DND-41 (cell line): ENCODE data around the gene CPLANE2.

ENCODE experiments used
- ATAC-seq: fragments of 200-7000 bp; cut with Tn5 transposase; 3 replicates; pipeline ENCODE4 v1.9.1; 2021; ENCODE audit warnings: low read depth; ENCODE audit not compliant: insufficient read depth
- DNase-seq: peaks from one replicate; pipeline ENCODE4 v3.0.0-alpha.2; 2020
- H2AFZ ChIP-seq: 2 replicates; pipeline ENCODE4 v1.6.0; 2012; ENCODE audit warnings: low read depth, low read length
- H3K27ac ChIP-seq: 2 replicates; pipeline ENCODE4 v1.5.1; 2012; ENCODE audit warnings: low read length, inconsistent platforms
- H3K27me3 ChIP-seq: fragments of 200-600 bp; sonication (generic); 2 replicates; pipeline ENCODE4 v1.6.0; 2012; ENCODE audit warnings: low read length, mild to moderate bottlenecking, inconsistent platforms; ENCODE audit not compliant: insufficient read depth, poor library complexity
- H3K36me3 ChIP-seq: 2 replicates; pipeline ENCODE4 v1.5.1; 2012; ENCODE audit warnings: low read length, inconsistent platforms; ENCODE audit not compliant: insufficient read depth
- H3K4me1 ChIP-seq: 2 replicates; pipeline ENCODE4 v1.5.1; 2012; ENCODE audit warnings: mild to moderate bottlenecking, low read length; ENCODE audit not compliant: insufficient read depth
- H3K4me2 ChIP-seq: 2 replicates; pipeline ENCODE4 v1.6.0; 2012; ENCODE audit warnings: mild to moderate bottlenecking, moderate library complexity, low read length, inconsistent platforms; ENCODE audit not compliant: insufficient read depth
- H3K4me3 ChIP-seq, 2 experiments: fragments of 200-600 bp in 1 of 2; shearing (Covaris generic) in 1 of 2; 2 replicates each; pipeline ENCODE4 v1.5.1; 2012 to 2016; ENCODE audit warnings: inconsistent platforms in 2 of 2, low read length in 2 of 2, mild to moderate bottlenecking in 2 of 2, low read depth in 1 of 2, moderate library complexity in 1 of 2
- H3K79me2 ChIP-seq: 2 replicates; pipeline ENCODE4 v1.6.0; 2012; ENCODE audit warnings: low read length, inconsistent platforms; ENCODE audit not compliant: insufficient read depth
- H3K9ac ChIP-seq: 2 replicates; pipeline ENCODE4 v1.6.0; 2012; ENCODE audit warnings: low read depth, mild to moderate bottlenecking, inconsistent platforms, low read length, moderate library complexity
- H3K9me3 ChIP-seq: 2 replicates; pipeline ENCODE4 v1.5.1; 2012; ENCODE audit warnings: low read length, moderate library complexity, mild to moderate bottlenecking, inconsistent platforms; ENCODE audit not compliant: insufficient read depth, severe bottlenecking
- H4K20me1 ChIP-seq: 2 replicates; pipeline ENCODE4 v1.6.0; 2012; ENCODE audit warnings: low read length; ENCODE audit not compliant: insufficient read depth
- EZH2 ChIP-seq: IDR thresholded peaks from 3 replicates; pipeline ENCODE4 v1.6.1; 2012; ENCODE audit warnings: borderline replicate concordance, low read depth, mild to moderate bottlenecking, moderate library complexity, low read length, inconsistent platforms; ENCODE audit not compliant: severe bottlenecking
- TF ChIP-seq, protein P1 (sequence below): IDR thresholded peaks from 2 replicates; pipeline ENCODE4 v1.5.1; 2012; ENCODE audit warnings: borderline replicate concordance, low read length, moderate library complexity, mild to moderate bottlenecking; ENCODE audit not compliant: poor library complexity, severe bottlenecking; ENCODE audit errors: extremely low read depth

CPLANE2 gene

DNA sequence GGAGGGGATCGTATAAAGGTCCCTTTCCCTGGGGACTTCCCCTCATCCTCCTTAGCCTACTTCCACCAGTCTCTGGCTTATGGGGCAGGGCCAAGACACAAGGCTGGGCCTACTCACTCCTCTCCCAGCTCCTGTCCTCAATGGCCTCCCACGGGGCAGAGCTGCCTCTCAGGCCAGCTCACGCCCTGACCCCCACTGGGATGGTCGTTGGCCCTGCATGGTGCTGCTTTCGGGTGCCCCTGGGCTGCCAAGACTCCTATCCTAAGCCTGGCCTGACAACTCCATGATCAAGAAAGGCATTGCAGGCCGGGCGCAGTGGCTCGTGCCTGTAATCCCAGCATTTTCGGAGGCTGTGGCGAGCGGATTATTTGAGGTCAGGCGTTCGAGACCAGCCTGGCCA lies 6.2 kb downstream of the CPLANE2 start:
- DNase-seq: no peak
- Histone ChIP-seq H3K4me2 (no peak overlapping the region), H3K4me3 (no peak overlapping the region), H4K20me1 (no peaks in the 10 kb centered on the region), H3K36me3 (no peaks in the 10 kb centered on the region), H3K79me2 (no peaks in the 10 kb centered on the region), H3K9ac (no peak overlapping the region), H3K27ac (no peak overlapping the region), H3K4me1 (peaks cover 1% of the 10 kb centered on the region; the same call in 1 of the 2 replicates), H3K27me3 (no peaks in the 10 kb centered on the region), H3K9me3 (peaks cover 4% of the 10 kb centered on the region), H2AFZ (no peak overlapping the region)
- ATAC-seq: no peak
- TF ChIP-seq EZH2: no peak
- TF ChIP-seq, protein P1, sequence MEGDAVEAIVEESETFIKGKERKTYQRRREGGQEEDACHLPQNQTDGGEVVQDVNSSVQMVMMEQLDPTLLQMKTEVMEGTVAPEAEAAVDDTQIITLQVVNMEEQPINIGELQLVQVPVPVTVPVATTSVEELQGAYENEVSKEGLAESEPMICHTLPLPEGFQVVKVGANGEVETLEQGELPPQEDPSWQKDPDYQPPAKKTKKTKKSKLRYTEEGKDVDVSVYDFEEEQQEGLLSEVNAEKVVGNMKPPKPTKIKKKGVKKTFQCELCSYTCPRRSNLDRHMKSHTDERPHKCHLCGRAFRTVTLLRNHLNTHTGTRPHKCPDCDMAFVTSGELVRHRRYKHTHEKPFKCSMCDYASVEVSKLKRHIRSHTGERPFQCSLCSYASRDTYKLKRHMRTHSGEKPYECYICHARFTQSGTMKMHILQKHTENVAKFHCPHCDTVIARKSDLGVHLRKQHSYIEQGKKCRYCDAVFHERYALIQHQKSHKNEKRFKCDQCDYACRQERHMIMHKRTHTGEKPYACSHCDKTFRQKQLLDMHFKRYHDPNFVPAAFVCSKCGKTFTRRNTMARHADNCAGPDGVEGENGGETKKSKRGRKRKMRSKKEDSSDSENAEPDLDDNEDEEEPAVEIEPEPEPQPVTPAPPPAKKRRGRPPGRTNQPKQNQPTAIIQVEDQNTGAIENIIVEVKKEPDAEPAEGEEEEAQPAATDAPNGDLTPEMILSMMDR: no peak

DNA sequence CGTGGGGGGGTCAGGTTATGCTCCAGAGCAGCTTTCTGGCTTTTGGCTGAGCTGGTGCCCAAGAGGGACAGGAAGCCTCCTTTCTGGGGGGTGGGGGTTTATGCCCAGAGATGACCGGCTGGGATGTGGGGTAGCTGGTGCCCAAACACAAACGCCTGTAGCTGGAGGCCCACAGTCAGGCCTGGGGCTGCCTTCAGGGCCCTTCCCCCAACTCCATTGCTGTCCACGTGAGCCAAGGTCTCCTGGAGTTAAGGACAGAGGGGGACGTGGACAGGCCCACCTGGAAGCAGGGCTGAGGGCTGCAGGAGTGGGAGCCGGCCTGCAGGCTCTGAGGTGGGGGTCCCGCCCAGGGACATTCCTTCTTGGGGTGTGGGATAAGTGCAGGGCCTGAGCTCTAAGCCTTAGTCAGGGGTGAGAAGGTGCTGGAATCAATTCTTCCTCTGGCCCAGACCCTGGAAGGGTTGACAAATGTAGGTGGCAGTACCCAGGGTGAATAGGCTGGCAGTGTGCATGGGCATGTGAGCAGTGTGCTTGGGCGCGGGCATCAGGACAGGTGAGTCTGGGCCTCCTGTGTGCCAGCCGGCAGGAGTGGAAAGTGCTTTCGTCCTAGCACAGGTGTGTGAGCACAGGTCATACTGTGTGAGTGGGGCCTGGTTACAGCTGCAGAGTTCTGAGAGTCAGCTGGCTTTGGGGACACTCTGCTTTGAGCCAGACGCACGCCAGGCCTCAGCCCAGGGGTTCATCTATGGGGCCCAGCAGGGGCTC lies 6.8 kb downstream of the CPLANE2 start:
- Histone ChIP-seq H3K4me2 (no peak overlapping the region), H3K36me3 (no peaks in the 10 kb centered on the region), H3K4me1 (no peaks in the 10 kb centered on the region), H3K9me3 (peaks cover 4% of the 10 kb centered on the region), H4K20me1 (no peaks in the 10 kb centered on the region), H3K4me3 (no peak overlapping the region), H2AFZ (no peak overlapping the region), H3K27me3 (no peaks in the 10 kb centered on the region), H3K9ac (no peak overlapping the region), H3K27ac (no peak overlapping the region), H3K79me2 (no peaks in the 10 kb centered on the region)
- no peak for TF ChIP-seq EZH2
- TF ChIP-seq, protein P1: no peak
- no peak for ATAC-seq
- no peak for DNase-seq

DNA sequence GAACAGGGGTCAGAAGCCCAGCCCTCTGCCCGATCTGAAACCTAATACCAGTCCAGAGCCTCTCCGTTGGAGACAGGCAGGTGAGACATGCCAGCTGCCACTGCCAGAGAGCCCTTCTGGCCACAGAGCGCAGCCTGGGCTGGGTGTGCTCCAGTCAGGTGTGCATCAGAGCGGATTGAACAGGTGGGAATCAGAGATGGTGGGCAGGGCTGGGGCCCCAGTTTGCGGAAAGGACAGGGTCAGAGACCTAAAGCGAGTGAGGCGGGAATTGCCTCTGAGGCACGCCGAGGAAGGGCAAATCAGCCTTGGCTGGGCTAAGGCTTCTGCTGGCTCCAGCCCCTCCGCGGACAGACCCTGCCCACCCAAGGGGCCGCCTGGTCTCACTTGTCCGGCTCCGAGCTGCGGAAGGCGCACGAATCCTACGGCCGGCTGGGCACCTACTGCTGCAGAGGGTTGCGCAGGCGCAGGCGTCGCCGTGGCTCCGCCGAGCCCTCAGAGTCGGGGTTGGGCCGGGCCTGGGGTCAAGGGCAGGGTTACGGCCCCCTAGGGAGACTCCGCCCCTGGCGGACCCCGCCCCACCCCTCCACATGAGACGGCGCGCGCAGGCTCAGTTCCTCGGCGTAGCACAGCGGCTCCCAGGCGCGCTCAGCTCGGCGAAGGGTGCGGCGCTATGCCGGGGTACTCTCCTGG lies 10.3 kb downstream of the CPLANE2 start:
- no peaks in the 10 kb centered on the region for H3K27me3 ChIP-seq
- no peak overlapping the region for H3K27ac ChIP-seq
- DNase-seq (no peak), ATAC-seq (no peak)
- no peaks in the 10 kb centered on the region for H3K36me3 ChIP-seq
- peaks cover 4% of the 10 kb centered on the region for H3K9me3 ChIP-seq
- H3K4me1 ChIP-seq: no peaks in the 10 kb centered on the region
- no peak for TF ChIP-seq EZH2
- TF ChIP-seq, protein P1: no peak
- H3K4me2 ChIP-seq: no peak overlapping the region
- no peak overlapping the region for H2AFZ ChIP-seq
- no peak overlapping the region for H3K9ac ChIP-seq
- no peak overlapping the region for H3K4me3 ChIP-seq
- H4K20me1 ChIP-seq: no peaks in the 10 kb centered on the region
- no peaks in the 10 kb centered on the region for H3K79me2 ChIP-seq
